ENCODE data around the gene WWC2.

GRCh38 chr4:183129125-183129524 is 30.1 kb downstream of the WWC2 start:
- TF ChIP-seq CTCF (IDR thresholded peaks at IDR 0.05; ENCODE audit: borderline replicate concordance, extremely low read depth, low read length, poor library complexity, severe bottlenecking) (no peak), EZH2 (IDR thresholded peaks at IDR 0.05; ENCODE audit: borderline replicate concordance, low read depth, low read length, severe bottlenecking) (no peak)
